GM19467 (cell line): ENCODE data around the gene BLOC1S3.
"Not testable (repeated sequence)": the region's sequence is repeated elsewhere in the genome, so short reads cannot be mapped to it uniquely, and the experiment has no call there.

Experiments used
- ATAC-seq: cut with Tn5 transposase; IDR thresholded peaks from one replicate; pipeline ENCODE4 v1.9.1; 2021; ENCODE audit warnings: mild to moderate bottlenecking, moderate library complexity; ENCODE audit not compliant: unreplicated experiment

The BLOC1S3 gene

DNA sequence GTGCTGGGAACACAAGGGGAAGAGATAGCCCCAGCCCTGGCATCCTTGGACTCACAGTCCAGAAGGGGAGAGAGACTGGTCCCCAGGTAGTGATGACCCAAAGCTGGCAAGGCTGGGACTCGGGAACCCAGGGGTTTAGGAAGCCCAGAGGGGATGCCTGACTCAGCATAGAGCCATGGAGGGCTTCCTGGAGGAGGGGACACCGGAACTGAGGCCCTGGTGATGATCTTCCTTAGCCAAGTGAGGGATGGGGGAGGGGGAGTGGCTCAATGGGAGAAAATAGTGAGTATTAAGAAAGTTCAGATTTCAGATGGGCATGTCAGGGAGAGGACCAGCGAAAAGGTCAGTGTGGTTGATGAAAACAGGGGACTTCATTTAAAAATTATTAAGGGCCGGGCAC is 39.8 kb downstream of the BLOC1S3 start:
- ATAC-seq, result no peak

GRCh38 chr19:45218911-45219743 is 40.5 kb downstream of the BLOC1S3 start:
- no peak for ATAC-seq

DNA sequence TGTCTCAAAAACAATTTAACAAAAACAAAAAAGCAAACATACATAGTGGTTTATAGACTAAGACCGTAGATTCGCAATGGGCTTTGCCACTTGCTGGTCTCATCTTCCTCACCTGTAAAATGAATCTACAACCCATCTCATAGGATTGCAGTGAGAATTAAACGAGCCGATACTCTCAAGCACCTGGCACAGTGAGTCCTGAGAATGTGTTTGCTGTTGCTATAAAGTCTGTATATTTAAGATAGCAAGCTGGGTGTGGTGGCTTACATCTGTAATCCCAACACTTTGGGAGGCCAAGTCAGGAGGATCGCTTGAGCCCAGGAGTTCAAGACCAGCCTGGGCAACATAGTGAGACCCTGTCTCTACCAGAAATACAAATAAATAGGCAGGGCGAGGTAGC is 44.1 kb downstream of the BLOC1S3 start:
- no peak for ATAC-seq

DNA sequence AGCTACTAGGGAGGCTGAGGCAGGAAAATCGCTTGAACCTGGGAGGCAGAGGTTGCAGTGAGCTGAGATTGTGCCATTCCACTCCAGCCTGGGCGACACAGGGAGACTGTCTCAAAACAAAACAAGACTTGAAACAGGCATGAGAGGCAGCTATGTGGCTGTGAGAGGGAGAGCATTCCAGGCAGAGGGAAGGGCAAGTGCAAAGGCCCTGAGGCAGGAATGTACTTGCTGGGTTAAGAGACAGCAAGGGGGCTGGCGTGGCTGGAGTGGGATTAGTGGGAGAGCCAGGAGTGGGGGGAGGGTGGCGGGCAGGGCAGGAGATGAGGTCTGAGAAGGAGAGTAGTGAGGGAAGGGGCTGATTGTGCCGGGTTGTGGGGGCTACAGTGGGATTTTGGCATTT is 45.3 kb downstream of the BLOC1S3 start:
- no peak for ATAC-seq

DNA sequence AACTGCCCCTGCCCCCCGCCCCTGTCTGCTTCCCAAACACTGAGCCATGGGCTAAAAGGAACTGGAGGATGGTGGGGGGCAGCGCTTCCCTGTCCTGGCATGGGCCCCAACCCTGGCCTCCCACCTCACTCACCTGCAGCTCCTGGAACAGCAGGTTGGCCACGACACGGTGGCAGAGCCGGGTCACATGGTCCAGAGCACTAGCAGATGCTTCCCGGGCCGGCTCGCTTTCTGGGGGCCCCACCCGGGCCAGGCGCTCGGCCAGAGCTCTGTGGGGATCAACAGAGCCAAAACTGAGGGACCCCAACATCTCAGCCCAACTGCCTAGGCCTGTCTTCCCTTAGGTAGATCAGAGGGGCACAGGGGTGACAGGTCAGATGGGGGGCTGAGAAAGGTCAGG is 46.1 kb downstream of the BLOC1S3 start:
- ATAC-seq, result no peak

DNA sequence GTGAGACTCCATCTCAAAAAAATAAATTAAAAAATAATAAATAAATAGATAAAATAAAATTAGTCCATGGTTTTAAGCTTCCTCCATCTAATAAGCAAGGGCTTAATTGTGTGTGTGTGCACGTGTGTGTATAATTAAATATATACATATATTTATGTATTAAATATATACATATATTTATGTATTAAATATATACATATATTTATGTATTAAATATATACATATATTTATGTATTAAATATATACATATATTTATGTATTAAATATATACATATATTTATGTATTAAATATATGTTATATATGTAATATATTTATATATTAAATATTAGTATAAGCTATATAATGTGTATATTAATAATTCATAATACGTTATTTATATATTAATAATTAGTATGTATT is 50.5 kb downstream of the BLOC1S3 start:
- not testable (repeated sequence) for ATAC-seq
